ENCODE measurements around the gene TARDBP. TPM values are rescaled to one million over a fixed set of nuclear protein-coding genes. Genes with fewer than 3 reads are reported as not detected.
"Not testable (repeated sequence)": the region's sequence is repeated elsewhere in the genome, so short reads cannot be mapped to it uniquely, and the experiment has no call there.

Gene TARDBP
- polyA plus RNA-seq, 1 donor from 2014 or later: 129 TPM

GRCh38 chr1:11063937-11064537 is 51.6 kb downstream of the TARDBP start:
- not testable (repeated sequence) for H3F3A ChIP-seq (ENCODE audit: insufficient read depth, low read length, poor library complexity, severe bottlenecking); H4K20me1 ChIP-seq (ENCODE audit: insufficient read depth); H3K4me3 ChIP-seq (ENCODE audit: low read length); H3K9me2 ChIP-seq (ENCODE audit: insufficient read depth, low read length); H3K9me3 ChIP-seq (ENCODE audit: low read length); H3K27ac ChIP-seq (ENCODE audit: low read length); H3K27me3 ChIP-seq (ENCODE audit: insufficient read depth, low read depth, low read length); H2AFZ ChIP-seq (ENCODE audit: low read depth, low read length); H3K9ac ChIP-seq (ENCODE audit: low read length); H3K4me2 ChIP-seq (ENCODE audit: low read length); H3K79me2 ChIP-seq (replicated peaks; ENCODE audit: insufficient read depth, low read length)
- H3K36me3 ChIP-seq (ENCODE audit: insufficient read depth, low read length): peaks cover 15% of the 10 kb centered on the region

DNA sequence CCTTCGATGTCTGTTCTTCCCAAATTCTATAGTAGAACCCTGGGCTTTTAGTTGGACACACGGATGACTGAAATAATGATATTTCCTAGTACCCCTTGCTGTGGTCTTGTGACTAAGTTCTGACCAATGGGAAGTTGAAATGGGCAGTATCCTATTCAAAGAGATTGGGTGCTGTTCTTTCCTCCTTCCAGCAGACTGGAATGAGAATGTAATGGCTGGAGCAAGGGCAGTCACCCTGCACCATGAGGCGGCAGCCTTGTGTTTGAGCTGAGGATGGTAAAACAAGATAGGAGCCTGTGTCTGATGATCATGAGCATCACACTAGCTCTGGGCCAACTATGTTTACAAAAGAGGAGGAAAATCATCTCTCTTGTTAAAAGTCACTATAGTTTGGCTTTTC is 52.5 kb downstream of the TARDBP start:
- no peak overlapping the region for H3K4me3 ChIP-seq (ENCODE audit: low read length)
- no peak overlapping the region for H2AFZ ChIP-seq (ENCODE audit: low read depth, low read length)
- peaks cover 15% of the 10 kb centered on the region for H3K36me3 ChIP-seq (ENCODE audit: insufficient read depth, low read length)
- H4K20me1 ChIP-seq (ENCODE audit: insufficient read depth): no peaks in the 10 kb centered on the region
- H3K9me2 ChIP-seq (ENCODE audit: insufficient read depth, low read length): no peaks in the 10 kb centered on the region
- H3K27me3 ChIP-seq (ENCODE audit: insufficient read depth, low read depth, low read length): no peaks in the 10 kb centered on the region
- H3K9me3 ChIP-seq (ENCODE audit: low read length): no peaks in the 10 kb centered on the region
- H3K27ac ChIP-seq (ENCODE audit: low read length): no peak overlapping the region
- TF ChIP-seq POLR2AphosphoS5 (IDR thresholded peaks at IDR 0.05): no peak
- TF ChIP-seq SMC3 (conservative IDR thresholded peaks at IDR 0.05; ENCODE audit: poor library complexity): no peak
- no peak for TF ChIP-seq RAD21 (conservative IDR thresholded peaks at IDR 0.05)
- TF ChIP-seq, protein P1, sequence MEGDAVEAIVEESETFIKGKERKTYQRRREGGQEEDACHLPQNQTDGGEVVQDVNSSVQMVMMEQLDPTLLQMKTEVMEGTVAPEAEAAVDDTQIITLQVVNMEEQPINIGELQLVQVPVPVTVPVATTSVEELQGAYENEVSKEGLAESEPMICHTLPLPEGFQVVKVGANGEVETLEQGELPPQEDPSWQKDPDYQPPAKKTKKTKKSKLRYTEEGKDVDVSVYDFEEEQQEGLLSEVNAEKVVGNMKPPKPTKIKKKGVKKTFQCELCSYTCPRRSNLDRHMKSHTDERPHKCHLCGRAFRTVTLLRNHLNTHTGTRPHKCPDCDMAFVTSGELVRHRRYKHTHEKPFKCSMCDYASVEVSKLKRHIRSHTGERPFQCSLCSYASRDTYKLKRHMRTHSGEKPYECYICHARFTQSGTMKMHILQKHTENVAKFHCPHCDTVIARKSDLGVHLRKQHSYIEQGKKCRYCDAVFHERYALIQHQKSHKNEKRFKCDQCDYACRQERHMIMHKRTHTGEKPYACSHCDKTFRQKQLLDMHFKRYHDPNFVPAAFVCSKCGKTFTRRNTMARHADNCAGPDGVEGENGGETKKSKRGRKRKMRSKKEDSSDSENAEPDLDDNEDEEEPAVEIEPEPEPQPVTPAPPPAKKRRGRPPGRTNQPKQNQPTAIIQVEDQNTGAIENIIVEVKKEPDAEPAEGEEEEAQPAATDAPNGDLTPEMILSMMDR (IDR thresholded peaks at IDR 0.05; ENCODE audit: poor library complexity, severe bottlenecking): no peak
- TF ChIP-seq MXI1 (conservative IDR thresholded peaks at IDR 0.05; ENCODE audit: poor library complexity, severe bottlenecking): no peak
- no peak for TF ChIP-seq REST (IDR thresholded peaks at IDR 0.05; ENCODE audit: borderline replicate concordance)
- TF ChIP-seq EP300 (conservative IDR thresholded peaks at IDR 0.05; ENCODE audit: poor library complexity, severe bottlenecking): no peak
- TF ChIP-seq TAF1 (IDR thresholded peaks at IDR 0.05; ENCODE audit: low read depth): no peak
- TF ChIP-seq EZH2 (IDR thresholded peaks at IDR 0.05; ENCODE audit: borderline replicate concordance, insufficient read depth, low read length, poor library complexity, severe bottlenecking): no peak
- H3K4me2 ChIP-seq (ENCODE audit: low read length): no peak overlapping the region
- no peaks in the 10 kb centered on the region for H3K79me2 ChIP-seq (replicated peaks; ENCODE audit: insufficient read depth, low read length)
- no peaks in the 10 kb centered on the region for H3F3A ChIP-seq (ENCODE audit: insufficient read depth, low read length, poor library complexity, severe bottlenecking)
- H3K9ac ChIP-seq (ENCODE audit: low read length): no peak overlapping the region

- TF ChIP-seq, protein P1 (IDR thresholded peaks at IDR 0.05; ENCODE audit: poor library complexity, severe bottlenecking): no peak
- TF ChIP-seq SMC3 (conservative IDR thresholded peaks at IDR 0.05; ENCODE audit: poor library complexity) (no peak), TAF1 (IDR thresholded peaks at IDR 0.05; ENCODE audit: low read depth) (no peak), MXI1 (conservative IDR thresholded peaks at IDR 0.05; ENCODE audit: poor library complexity, severe bottlenecking) (no peak)
- H3K4me2 ChIP-seq (ENCODE audit: low read length): no peak overlapping the region
- no peaks in the 10 kb centered on the region for H4K20me1 ChIP-seq (ENCODE audit: insufficient read depth)
- H3K36me3 ChIP-seq (ENCODE audit: insufficient read depth, low read length): peaks cover 15% of the 10 kb centered on the region
- H3K27me3 ChIP-seq (ENCODE audit: insufficient read depth, low read depth, low read length): no peaks in the 10 kb centered on the region
- H3K9ac ChIP-seq (ENCODE audit: low read length): no peak overlapping the region
- H3K27ac ChIP-seq (ENCODE audit: low read length): no peak overlapping the region
- no peak overlapping the region for H3K4me3 ChIP-seq (ENCODE audit: low read length)
- H3K79me2 ChIP-seq (replicated peaks; ENCODE audit: insufficient read depth, low read length): no peaks in the 10 kb centered on the region
- no peaks in the 10 kb centered on the region for H3K9me3 ChIP-seq (ENCODE audit: low read length)
- H3K9me2 ChIP-seq (ENCODE audit: insufficient read depth, low read length): no peaks in the 10 kb centered on the region
- H2AFZ ChIP-seq (ENCODE audit: low read depth, low read length): no peak overlapping the region
- H3F3A ChIP-seq (ENCODE audit: insufficient read depth, low read length, poor library complexity, severe bottlenecking): no peaks in the 10 kb centered on the region
Observed at GRCh38 chr1:11065796-11066195, 53.3 kb downstream of the TARDBP start.

All from neural cell (in vitro differentiated cells).